Endothelial cell of umbilical vein (primary cell): ENCODE results near the gene OR4D2. TPM values are rescaled to one million over a fixed set of nuclear protein-coding genes. Genes with fewer than 3 reads are reported as not detected.

ENCODE experiments used
- BruUV-seq: library from RNA; stranded (reverse); fragments of 400-500 nt; replicated peaks from 2 replicates; lab custom pipeline; 2021; lab: Mats Ljungman, UMichigan
- CTCF ChIA-PET: fragments of 300-600, 350-600 bp; sonication (Branson Sonifier 250); formaldehyde crosslinking; loops from one replicate; lab custom pipeline; 2021; ENCODE audit warnings: antibody characterized with exemption, inconsistent platforms; lab: Charles Lee
- POLR2A ChIA-PET: fragments of 300-600, 350-600 bp; sonication (Branson Sonifier 250); formaldehyde crosslinking; loops from one replicate; lab custom pipeline; 2021; ENCODE audit warnings: antibody characterized with exemption, inconsistent platforms; lab: Charles Lee
- DNase-seq: peaks from one replicate; pipeline ENCODE4 v3.0.0-alpha.2; 2011; ENCODE audit warnings: low read depth, low spot score
- FAIRE-seq: peaks from 2 replicates; lab custom pipeline; 2011; peaks lifted over from hg19 to GRCh38; lab: Jason Lieb, UNC
- H2AFZ ChIP-seq: 2 replicates; pipeline ENCODE4 v1.6.0; 2012; ENCODE audit warnings: low read depth, low read length, control low read depth, inconsistent platforms
- H3K27ac ChIP-seq: 2 replicates; pipeline ENCODE4 v1.5.1; 2011; ENCODE audit warnings: low read depth, mild to moderate bottlenecking, control low read depth, low read length, moderate library complexity; ENCODE audit not compliant: insufficient read depth
- H3K27me3 ChIP-seq, 2 experiments: 2 replicates each; pipeline versions ENCODE4 v1.6.0 to v1.6.1; 2011; ENCODE audit warnings: low read length in 2 of 2, mixed read lengths in 1 of 2; ENCODE audit not compliant: control insufficient read depth in 2 of 2, insufficient read depth in 2 of 2
- H3K36me3 ChIP-seq, 2 experiments: 2 replicates in 1 of 2; 3 replicates in 1 of 2; pipeline ENCODE4 v1.5.1; 2011; ENCODE audit warnings: low read length in 2 of 2, mild to moderate bottlenecking in 1 of 2, moderate library complexity in 1 of 2; ENCODE audit not compliant: control insufficient read depth in 2 of 2, insufficient read depth in 2 of 2; ENCODE audit errors: extremely low read depth in 1 of 2
- H3K4me1 ChIP-seq: 3 replicates; pipeline ENCODE4 v1.5.1; 2011; ENCODE audit warnings: mild to moderate bottlenecking, low read length; ENCODE audit not compliant: control insufficient read depth, insufficient read depth; ENCODE audit errors: extremely low read depth
- H3K4me2 ChIP-seq: 2 replicates; pipeline ENCODE4 v1.6.1; 2011; ENCODE audit warnings: low read length, control low read depth, mixed read lengths; ENCODE audit not compliant: insufficient read depth
- H3K4me3 ChIP-seq, 3 experiments: fragments of 200-600 bp in 1 of 3; sonication (generic), shearing (Covaris generic) in 1 of 3; replicated peaks in 1 of 3; 2 replicates each; pipeline ENCODE4 v1.5.1; 2011 to 2016; ENCODE audit warnings: control low read depth in 3 of 3, low read length in 3 of 3, mild to moderate bottlenecking in 2 of 3, inconsistent platforms in 1 of 3, low read depth in 1 of 3, moderate library complexity in 1 of 3; ENCODE audit not compliant: insufficient read depth in 1 of 3
- H3K79me2 ChIP-seq: 2 replicates; pipeline ENCODE4 v1.6.0; 2012; ENCODE audit warnings: low read length, inconsistent platforms; ENCODE audit not compliant: control insufficient read depth, insufficient read depth
- H3K9ac ChIP-seq: replicated peaks from 2 replicates; pipeline ENCODE3; 2011; ENCODE audit warnings: low read length, control low read depth; ENCODE audit not compliant: insufficient read depth; ENCODE audit errors: extremely low read depth
- H3K9me1 ChIP-seq: replicated peaks from 3 replicates; pipeline ENCODE4 v1.6.0; 2011; ENCODE audit warnings: mild to moderate bottlenecking, low read length; ENCODE audit not compliant: control insufficient read depth, insufficient read depth; ENCODE audit errors: extremely low read depth
- H3K9me3 ChIP-seq: replicated peaks from 2 replicates; pipeline ENCODE4 v1.5.1; 2012; ENCODE audit warnings: low read length, inconsistent platforms; ENCODE audit not compliant: control insufficient read depth, insufficient read depth
- H4K20me1 ChIP-seq: replicated peaks from 2 replicates; pipeline ENCODE3; 2011; ENCODE audit warnings: mild to moderate bottlenecking, low read length; ENCODE audit not compliant: control insufficient read depth, insufficient read depth; ENCODE audit errors: extremely low read depth
- EZH2 ChIP-seq: IDR thresholded peaks from 2 replicates; pipeline ENCODE4 v1.6.1; 2012; ENCODE audit warnings: borderline replicate concordance, low read depth, mild to moderate bottlenecking, moderate library complexity, low read length, inconsistent platforms; ENCODE audit not compliant: severe bottlenecking
- FOS ChIP-seq: IDR thresholded peaks from 2 replicates; pipeline ENCODE4 v1.6.1; 2011; ENCODE audit warnings: mild to moderate bottlenecking, low read length, moderate library complexity, borderline replicate concordance; ENCODE audit not compliant: insufficient read depth
- GATA2 ChIP-seq: IDR thresholded peaks from 2 replicates; pipeline ENCODE4 v1.7.0; 2011; ENCODE audit warnings: low read depth, mild to moderate bottlenecking, moderate library complexity, mixed read lengths, low read length; ENCODE audit not compliant: insufficient read length, insufficient read depth
- JUN ChIP-seq: IDR thresholded peaks from 2 replicates; pipeline ENCODE4 v1.6.1; 2011; ENCODE audit warnings: borderline replicate concordance, low read depth; ENCODE audit not compliant: insufficient read length, insufficient read depth
- MAX ChIP-seq: IDR thresholded peaks from 2 replicates; pipeline ENCODE4 v1.6.1; 2011; ENCODE audit not compliant: insufficient read depth, insufficient read length
- MYC ChIP-seq: IDR thresholded peaks from one replicate; pipeline ENCODE4 v1.6.1; 2011; ENCODE audit warnings: mild to moderate bottlenecking, low read depth, low read length
- POLR2A ChIP-seq: IDR thresholded peaks from 2 replicates; pipeline ENCODE4 v1.6.1; 2012; ENCODE audit warnings: low read depth, mild to moderate bottlenecking, control low read depth, low read length
- POLR2AphosphoS5 ChIP-seq: IDR thresholded peaks from 2 replicates; pipeline ENCODE4 v1.6.1; 2012; ENCODE audit warnings: low read depth, mild to moderate bottlenecking, control low read depth, low read length, moderate library complexity; ENCODE audit not compliant: insufficient read depth
- dilution Hi-C: fragments of 300-500 bp; cut with MboI; formaldehyde crosslinking; loops from one replicate; pipeline ENCODE4 v1.15.0; 2019; ENCODE audit warnings: low sequenced_read_pairs; ENCODE audit not compliant: extremely low pct_ligation_motif_present
- intact Hi-C: fragments of 100-400 bp; cut with micrococcal nuclease; formaldehyde crosslinking; loops from one replicate; pipeline ENCODE4 v1.10.0; 2022
- polyA plus RNA-seq, 4 experiments: library from polyadenylated mRNA; depleted of rRNA in 3 of 4; stranded (reverse) in 3 of 4; unstranded in 1 of 4; fragments of >200 nt; gene quantifications; 2 replicates each; pipeline versions ENCODE4 v1.2.1 to v1.2.3, GENCODE V29; 2011 to 2012; ENCODE audit warnings: missing spikeins in 1 of 4
- total RNA-seq: library from RNA; stranded (reverse); gene quantifications from 2 replicates; pipeline ENCODE4 v1.2.3, GENCODE V29; 2021
- TF ChIP-seq, protein P1 (sequence below), 2 donors: IDR thresholded peaks; 1 replicate in 1 of 2; 2 replicates in 1 of 2; pipeline ENCODE4 v1.5.1; 2011; ENCODE audit warnings: low read length in 2 of 2, mild to moderate bottlenecking in 2 of 2, moderate library complexity in 2 of 2, control low read depth in 1 of 2, inconsistent platforms in 1 of 2, low read depth in 1 of 2; ENCODE audit not compliant: insufficient read depth in 1 of 2; ENCODE audit errors: extremely low read depth in 1 of 2

The OR4D2 gene
- total and polyA plus RNA-seq, 2 donors (not counting 3 experiments of a cell fraction or from before 2014, with no cell fraction given) = not detected

- intact Hi-C loops = no loop called here
- Histone ChIP-seq H3K27ac (no peak overlapping the region), H3K27me3 (no peaks in the 10 kb centered on the region), H3K79me2 (no peaks in the 10 kb centered on the region), H3K4me3 (no peak overlapping the region), H3K9ac (no peak overlapping the region), H3K9me3 (no peaks in the 10 kb centered on the region), H2AFZ (no peak overlapping the region), H3K36me3 (no peaks in the 10 kb centered on the region), H3K9me1 (no peaks in the 10 kb centered on the region), H3K4me2 (no peak overlapping the region), H3K4me1 (no peaks in the 10 kb centered on the region), H4K20me1 (no peaks in the 10 kb centered on the region)
- TF ChIP-seq, protein P1, sequence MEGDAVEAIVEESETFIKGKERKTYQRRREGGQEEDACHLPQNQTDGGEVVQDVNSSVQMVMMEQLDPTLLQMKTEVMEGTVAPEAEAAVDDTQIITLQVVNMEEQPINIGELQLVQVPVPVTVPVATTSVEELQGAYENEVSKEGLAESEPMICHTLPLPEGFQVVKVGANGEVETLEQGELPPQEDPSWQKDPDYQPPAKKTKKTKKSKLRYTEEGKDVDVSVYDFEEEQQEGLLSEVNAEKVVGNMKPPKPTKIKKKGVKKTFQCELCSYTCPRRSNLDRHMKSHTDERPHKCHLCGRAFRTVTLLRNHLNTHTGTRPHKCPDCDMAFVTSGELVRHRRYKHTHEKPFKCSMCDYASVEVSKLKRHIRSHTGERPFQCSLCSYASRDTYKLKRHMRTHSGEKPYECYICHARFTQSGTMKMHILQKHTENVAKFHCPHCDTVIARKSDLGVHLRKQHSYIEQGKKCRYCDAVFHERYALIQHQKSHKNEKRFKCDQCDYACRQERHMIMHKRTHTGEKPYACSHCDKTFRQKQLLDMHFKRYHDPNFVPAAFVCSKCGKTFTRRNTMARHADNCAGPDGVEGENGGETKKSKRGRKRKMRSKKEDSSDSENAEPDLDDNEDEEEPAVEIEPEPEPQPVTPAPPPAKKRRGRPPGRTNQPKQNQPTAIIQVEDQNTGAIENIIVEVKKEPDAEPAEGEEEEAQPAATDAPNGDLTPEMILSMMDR (IDR thresholded peaks at IDR 0.05; ENCODE audit: extremely low read depth in 1 of 2, insufficient read depth in 1 of 2, low read depth in 1 of 2, low read length in 2 of 2) = peak in 1 of 2 donors; percentile 11
- TF ChIP-seq GATA2 = no peak
- POLR2A ChIA-PET = no interaction called here
- dilution Hi-C loops = no loop called here
- no peak for DNase-seq
- FAIRE-seq = peak; percentile 18
- CTCF ChIA-PET = interaction anchor here (0.7 to 1.0 kb wide), 2 partner anchors 51 to 317 kb away, joined by 3 read pairs; no protein-coding TSS in a partner anchor
- no TSS peak for BruUV-seq
Observed at GRCh38 chr17:58172369-58173071, 5.7 kb downstream of the OR4D2 start.

GRCh38 chr17:58174871-58175270 lies 8.1 kb downstream of the OR4D2 start:
- Histone ChIP-seq H2AFZ (no peak overlapping the region), H3K27ac (no peak overlapping the region), H3K4me3 (no peak overlapping the region), H3K4me2 (no peak overlapping the region), H3K36me3 (no peaks in the 10 kb centered on the region), H3K9me1 (no peaks in the 10 kb centered on the region), H3K9me3 (no peaks in the 10 kb centered on the region), H4K20me1 (no peaks in the 10 kb centered on the region), H3K9ac (no peak overlapping the region), H3K4me1 (no peaks in the 10 kb centered on the region), H3K27me3 (no peaks in the 10 kb centered on the region), H3K79me2 (no peaks in the 10 kb centered on the region)
- ChIA-PET POLR2A (no interaction called here), CTCF (interaction anchor here (1.6 kb wide), 1 partner anchor 25 kb away, joined by 3 read pairs; no protein-coding TSS in a partner anchor)
- DNase-seq = no peak
- FAIRE-seq = no peak
- intact Hi-C loops = no loop called here
- dilution Hi-C loops = no loop called here
- no TSS peak for BruUV-seq
- no peak for TF ChIP-seq FOS
- no peak for TF ChIP-seq JUN
- TF ChIP-seq GATA2 = no peak
- TF ChIP-seq MYC = no peak
- no peak for TF ChIP-seq MAX
- TF ChIP-seq EZH2 = no peak
- no peak for TF ChIP-seq POLR2AphosphoS5
- no peak for TF ChIP-seq POLR2A
